Fibroblast of upper back skin (primary cell): ENCODE measurements around the gene LDB3.

ENCODE experiments used
- DNase-seq: peaks from one replicate; pipeline ENCODE4 v3.0.0-alpha.2; 2013

The LDB3 gene

DNA sequence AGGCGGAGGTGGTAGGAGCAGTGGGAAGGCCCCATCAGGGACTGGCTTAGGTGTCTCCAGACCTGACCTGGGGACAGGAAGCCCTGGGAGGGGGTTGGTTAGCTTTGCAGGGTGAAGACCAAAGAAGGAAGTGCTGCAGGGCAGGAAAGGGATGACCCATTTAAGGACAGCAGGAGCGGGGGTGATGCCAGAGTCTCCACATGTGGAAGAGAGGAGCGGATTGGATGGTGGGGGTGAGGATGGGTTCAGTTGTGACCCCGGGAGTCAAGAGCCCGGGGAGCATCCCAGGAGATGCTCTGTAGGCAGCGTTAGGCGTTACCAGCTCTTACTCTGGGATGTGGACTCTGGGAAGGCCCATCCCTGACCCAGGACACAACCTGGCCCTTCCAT, 3.1 kb upstream of the LDB3 start:
- DNase-seq, result no peak

DNA sequence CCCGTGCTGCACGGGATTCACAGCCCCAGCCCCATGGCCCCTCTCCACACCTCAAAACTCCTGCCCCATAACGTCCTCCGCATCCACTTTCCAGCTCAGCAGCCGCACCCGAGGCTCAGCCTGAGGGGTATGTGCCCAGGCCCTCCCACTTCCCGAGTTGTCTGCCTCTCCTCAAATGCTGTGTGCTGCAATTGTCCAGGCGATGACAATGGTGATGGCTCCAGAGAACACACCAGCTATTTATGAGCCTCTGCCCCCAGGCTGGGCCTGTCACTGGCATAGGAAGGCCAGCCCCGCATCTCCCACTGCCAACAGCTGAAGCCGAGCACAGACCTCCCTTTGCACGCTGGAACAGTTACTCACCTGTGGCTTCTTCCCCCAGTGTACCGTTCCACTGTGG, 2.4 kb upstream of the LDB3 start:
- no peak for DNase-seq

DNA sequence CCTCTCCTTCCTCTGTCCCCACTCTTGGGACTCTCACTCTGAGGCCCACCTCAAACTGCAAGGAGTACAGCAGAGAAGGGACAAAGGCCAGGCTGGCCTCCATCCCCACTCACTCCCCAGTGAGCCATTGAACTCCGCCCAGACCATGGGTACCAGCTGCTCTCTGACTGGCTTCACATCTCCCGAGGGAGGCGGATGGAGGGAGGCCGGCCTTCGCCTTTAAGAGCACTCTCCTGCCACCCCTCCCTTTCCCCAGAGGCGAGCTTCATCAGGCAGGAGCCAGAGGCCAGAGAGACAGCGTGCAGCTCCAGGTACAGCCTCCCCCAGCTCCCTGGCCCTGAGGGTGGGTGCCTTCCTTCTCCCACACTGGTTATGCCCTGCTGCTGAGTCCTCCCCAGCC, 1.8 kb upstream of the LDB3 start:
- no peak for DNase-seq

DNA sequence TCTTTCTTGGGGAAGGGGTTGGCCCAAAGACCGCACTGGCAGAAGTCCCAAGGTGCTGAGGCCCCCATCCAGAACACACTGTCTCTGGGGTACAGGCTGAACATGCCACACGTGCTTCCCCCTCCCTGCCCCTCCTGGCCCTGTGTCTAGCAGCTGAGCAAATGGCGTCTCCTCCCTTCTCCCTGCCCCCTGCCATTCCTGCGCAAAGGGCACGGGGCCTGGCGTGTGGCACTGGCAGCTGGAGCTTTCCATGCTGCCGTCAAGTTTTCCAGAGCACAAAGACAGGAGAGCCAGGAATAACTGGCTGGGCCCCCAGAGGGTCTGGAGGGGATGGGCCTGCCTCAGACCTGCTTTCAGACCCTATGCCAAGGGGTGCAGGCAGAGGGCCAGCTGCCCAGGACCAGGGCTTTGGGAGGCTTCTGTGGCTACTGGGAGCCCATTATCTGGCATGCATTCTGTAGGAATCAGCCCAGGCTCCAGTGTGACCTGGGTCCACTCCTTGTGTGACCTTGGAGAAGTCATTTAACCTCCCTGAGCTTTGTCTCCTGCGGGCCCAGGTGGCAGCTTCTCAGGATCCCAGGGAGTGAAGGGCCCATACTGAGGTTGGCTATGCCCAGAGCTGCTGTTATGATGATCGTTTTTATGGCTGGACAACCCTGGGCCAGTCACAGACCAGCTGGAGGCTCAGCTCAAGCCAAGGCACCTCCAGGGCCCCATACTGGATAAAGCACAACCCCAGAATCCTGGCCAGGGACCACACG, 710 bp upstream of the LDB3 start:
- no peak for DNase-seq

DNA sequence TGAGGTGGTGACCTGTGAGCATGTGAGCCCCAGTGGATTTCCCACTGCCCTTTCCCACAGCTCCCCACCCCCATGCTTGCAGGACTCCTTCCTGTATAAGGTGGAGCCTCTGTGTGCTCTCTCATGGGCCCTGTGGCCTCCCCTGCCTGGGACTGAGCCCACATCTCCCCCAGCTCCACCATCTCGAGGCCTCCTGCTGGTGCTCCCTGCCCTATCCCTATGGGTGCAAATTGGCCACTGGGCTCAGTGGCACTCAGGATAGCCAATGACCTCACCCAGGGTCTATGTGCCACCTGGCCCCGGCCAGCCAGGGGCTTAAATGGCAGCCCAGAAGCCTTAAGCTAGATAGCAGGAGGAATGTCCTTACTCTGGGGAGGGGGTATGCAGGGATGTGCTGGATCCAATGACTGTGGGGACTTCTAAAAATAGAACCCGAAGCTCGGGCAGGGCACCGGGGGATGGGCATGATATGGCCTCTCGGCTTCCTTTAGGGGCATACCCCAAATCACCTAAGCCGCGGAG, 2.0 kb downstream of the LDB3 start:
- no peak for DNase-seq

DNA sequence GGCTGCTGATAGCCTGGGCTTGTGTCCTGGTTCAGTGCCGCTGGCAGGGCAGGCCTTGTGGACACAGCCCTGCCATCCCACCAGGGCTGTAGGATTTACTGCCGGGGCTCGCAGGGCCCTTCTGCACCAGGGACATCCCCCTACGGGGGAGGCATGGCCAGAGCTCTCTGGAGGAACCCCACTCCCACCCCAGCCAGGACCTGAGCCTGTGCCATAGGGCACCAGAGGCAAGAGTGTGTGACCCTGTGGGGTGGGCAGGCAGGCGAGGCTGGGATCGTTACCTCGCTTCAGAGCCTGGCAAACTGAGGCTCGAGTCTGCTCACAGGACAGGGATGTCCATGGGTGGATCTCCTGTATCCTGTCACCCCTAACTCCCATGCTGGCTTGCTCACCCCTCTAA, 2.6 kb downstream of the LDB3 start:
- DNase-seq, result no peak

DNA sequence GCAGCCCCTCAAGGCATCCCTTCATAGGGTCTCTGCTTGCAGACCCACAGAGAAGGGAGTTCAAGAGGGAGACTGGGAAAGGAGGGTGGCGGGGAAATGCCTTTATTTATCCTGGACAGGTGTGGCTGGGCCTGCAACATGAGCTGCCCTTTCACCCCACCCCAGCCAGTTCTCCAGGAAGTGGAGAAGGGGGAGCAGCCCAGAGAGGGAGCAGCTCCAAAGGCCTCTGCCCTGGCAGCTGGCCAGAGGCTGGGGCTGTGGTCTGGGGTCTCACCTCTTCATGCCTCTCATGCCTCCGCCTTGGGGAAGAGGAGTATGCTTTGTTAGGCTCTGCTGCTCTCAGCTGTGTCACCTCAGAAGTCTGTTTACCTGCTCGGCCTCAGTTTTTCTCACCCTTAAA, 3.1 kb downstream of the LDB3 start:
- DNase-seq, result no peak

DNA sequence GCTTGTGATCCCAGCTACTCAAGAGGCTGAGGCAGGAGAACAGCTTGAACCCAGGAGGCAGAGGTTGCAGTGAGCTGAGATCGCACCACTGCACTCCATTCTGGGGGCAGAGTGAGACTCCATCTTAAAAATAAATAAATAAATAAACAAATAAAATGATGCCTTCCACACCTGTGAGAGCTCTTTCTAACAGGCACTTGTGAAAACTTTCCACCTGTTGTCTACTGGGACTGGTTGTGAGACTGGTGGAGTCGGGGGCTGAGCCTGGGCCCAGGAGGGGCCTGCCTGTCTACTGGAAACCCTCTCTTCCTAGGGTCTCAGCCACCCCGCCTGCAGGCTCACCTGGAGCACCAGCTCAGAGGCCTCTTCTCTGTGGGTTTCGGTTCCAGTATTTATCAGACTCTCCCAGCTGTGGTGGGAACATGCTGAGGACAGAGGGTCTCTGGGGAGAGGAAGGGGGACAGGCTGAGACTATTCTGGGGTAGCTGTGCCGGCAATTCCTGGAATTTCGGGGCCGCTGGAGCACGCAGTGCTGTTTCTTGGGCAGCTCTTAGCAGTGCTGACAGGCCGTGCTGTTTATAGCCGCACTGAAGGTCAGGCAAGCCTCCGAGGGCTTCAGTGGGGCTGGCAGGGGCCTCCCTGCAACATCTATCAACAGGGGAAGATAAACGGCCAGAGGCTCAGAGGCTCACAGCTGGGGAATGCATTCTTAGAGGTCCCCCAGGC, 3.8 kb downstream of the LDB3 start:
- DNase-seq, result peak; percentile 64

DNA sequence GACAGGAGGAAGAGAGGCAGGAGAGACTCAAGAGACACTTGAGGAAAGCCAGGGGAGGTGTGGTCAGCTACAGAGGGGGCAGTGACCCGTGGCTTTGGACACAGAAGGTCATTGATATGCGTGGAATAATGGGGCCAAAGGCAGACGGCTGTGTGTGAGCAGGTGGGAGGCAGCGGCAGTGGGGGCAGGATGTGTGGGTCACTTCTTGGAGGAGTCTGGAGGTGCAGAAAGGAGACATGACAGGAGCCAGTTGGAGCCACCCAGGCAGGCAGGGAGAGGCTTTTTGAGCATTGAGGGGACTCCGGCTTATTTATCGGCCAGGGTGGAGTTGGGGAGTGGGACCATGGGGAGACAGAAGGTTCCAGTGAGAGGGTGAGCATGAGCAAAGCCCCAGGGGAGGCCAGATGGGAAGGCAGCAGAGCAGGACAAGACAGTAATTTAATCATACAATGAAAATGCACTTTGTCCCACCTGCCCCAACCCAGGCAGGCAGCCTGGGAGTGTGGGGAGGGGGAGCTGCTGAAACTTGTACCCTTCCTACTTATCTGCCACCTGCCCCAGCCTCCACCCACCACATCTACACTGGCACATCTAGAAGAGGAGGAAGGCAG, 5.0 kb downstream of the LDB3 start:
- DNase-seq, result no peak

DNA sequence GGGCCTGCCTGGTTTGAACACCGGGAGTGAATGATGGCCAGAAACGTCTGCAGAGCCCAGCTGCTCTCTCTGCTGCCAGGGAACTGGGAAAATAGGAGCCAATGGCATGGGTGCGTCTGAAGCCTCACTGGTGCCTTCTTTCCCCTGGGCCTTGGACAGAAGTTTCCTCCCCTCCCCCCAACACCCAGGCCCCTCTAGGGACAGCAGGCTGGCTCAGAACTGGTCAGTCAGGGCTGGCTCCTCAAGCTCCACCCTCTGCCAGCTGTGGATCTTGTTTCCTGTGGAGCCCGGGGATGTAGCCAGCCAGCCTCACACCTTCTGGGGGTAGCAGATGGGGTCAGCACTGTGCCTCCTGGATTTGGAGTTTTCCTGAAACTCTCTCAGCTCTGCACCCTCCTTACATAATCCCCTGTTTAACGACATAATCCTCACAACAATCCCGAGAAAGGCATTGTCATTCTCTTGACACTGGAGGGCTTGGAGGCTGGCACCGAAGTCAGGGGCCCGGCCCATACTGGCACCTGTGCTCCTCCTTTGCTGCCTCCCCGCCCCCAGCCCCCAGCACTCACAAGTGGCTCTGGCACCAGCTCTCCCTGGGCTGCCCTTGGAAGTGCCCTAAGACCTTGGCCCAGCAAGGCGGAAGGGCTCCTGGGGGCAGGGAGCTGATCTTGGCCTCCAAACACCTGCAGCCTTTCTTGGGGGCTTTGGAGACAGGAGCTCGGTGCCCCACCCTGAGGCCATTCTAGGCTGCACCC, 5.7 kb downstream of the LDB3 start:
- DNase-seq, result no peak

DNA sequence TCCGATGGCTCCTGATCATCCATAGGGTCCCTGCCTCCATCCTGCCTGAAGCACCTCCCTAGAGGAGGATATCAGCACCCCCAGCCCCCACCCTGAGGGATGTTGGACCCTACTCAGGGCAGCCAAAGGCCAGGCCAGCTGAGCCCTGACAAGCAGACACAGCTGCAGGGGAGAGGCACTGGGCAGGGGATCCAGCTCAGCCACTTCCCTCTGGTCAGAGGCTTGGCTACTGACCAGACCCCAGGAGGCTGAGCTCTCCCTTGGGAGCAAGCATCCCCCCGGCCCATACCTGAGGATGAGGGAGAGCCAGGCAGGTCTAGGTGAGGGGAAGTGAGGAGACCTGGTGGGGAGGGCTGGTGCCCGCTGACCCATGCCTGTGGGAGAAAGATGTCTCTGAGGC, 6.6 kb downstream of the LDB3 start:
- no peak for DNase-seq

DNA sequence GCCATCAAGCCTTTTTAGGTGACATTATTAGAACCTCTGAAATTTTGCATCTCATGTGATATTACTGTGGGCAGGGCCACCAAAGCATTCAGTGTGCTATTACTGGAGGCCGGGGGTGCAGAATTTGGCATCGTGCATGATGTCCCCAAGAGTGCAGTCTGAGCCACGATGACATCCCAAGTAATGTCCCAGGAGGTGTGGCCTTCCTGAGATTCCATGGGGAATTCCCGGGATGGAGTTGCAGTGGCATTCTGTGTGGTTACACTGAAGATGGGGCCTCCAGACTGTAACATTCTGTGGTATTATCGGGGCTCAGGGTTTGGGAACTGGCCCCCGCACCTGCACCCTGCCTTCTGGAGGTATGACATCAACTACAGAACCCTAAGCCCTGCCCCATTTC, 9.1 kb downstream of the LDB3 start:
- DNase-seq, result no peak

DNA sequence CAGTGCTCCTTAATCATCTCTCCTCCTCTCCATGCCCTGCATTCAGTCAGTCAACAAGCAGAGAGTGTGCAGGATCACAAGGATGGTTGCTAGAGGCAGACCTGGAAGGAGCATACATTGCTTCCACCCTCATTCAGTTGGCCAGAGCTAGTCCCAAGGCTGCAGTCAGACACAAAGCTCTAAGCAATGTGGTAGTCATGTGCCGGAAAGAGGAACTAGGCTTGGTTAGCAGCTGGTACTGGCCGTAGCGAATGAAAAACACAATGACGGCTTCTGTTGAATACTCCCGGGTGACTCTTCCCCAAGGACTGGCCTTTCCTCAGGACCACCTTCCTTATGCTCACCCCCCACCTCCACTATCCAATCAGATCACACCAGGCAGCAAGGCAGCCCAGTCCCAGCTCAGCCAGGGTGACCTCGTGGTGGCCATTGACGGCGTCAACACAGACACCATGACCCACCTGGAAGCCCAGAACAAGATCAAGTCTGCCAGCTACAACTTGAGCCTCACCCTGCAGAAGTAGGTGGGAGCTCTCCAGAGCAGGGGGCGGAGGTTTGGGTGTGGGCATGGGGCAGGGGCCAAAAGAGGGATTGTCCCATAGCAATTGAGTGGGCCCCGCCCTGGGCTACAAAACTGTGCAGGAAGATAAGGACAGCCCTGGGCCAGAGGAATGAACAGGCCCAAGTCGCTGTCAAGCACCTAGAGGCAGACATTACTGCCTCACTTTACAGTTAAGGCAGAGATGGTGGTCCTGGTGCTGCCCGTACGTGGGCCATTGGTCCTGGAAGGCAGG, 10.9 kb downstream of the LDB3 start:
- DNase-seq, result no peak

DNA sequence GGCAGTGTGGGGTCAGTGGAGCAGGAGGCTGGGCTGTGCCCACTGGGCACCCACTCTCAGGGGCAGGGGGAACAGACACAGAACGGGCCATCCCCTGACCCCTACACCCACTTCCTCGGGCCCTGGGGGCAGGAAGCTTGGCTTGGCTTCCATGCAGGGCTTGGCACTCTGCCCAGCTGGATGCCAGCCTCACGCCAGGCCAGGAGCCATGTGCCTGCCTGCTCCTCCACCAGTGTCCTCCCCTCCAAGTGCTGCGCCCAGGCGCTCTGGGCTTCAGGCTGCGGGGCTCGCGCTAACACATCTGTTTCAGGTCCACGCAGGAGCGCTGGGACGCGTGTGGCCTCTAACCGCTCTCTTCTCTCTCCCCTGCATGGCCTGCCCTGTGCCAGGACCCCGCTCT, 12.7 kb downstream of the LDB3 start:
- no peak for DNase-seq

DNA sequence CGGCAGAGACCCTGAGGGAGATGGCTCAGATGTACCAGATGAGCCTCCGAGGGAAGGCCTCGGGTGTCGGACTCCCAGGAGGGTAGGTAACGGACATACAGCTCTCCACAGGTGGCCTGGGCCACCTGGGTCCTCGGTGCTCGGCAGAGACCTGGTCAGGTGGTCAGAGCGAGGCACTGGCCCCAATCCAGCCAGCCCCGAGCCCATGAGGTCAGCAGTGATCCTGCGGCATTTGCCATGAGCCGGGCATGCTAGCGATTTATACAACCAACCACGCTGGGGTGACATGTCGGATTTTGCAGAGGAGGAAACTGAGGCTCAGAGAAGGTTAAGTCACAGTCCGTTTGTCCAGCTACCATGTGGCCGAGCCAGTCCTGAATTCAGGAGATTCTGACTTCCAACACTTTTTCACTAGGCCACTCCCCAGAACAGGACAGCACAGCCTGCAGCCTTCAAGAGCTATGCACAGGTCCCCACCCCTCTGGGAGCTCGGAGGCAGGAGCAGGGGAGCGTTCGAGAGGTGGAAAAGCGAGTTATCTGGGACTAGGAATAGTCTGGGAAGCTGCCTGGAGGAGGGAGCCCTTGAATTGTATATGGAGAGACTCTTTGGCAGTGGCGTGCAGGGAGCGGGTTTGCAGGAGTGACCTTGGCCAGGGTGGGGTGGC, 13.5 kb downstream of the LDB3 start:
- no peak for DNase-seq

DNA sequence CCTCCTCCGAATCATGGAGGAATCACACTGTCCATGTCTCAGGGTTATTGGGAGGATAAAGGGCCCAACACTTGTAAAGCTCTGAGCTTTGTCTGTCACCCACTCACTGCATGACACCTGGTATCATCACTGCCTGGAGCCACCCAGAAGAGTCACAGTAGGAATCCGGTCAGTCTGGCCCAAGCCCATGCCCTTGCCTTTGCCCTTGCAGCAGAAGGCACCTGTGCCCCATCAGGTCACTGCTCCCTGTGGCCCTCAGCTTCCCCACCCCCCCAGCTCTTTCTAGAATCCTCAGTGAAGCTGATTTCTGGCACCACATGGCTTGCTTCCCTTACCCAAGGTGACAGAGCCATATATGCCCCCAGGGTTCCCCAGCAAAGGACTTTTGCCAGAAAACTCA, 14.4 kb downstream of the LDB3 start:
- no peak for DNase-seq

DNA sequence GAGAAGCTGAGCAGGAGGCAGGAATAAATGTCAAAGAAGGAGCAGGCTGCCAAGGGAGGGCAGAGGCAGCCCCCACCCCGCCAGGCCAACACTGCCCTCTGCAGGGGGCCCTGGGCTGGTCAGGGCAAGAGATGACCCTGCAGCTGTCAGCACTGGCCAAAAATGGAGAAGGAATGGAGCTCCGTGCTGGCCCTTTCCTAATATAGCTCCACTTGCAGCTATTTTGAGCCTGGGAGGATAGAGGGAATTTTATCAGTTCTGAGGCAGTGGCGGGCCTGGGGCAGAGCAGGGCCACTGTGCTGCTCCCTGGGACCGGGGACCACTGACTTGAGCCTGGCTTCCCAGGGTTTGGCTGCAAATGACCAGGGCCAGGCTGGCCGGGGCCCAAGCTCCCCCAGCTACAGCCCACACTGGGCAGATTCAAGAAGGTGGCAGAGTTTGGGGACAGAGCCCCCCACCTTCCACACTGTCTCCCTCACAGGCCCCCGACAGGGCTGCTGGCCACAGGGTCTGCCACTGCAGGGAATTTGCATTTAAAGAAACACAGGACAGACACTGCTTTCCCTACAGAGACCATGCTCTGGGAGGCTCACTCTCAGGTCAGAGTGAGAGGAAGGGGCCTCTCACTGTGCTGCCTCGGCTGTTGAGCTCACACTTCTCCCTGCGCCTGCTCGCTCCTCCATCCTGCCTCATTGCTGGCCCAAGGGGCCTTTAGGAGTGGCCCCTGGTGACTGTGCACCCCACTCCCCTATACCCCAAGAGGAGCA, 16.2 kb downstream of the LDB3 start:
- DNase-seq, result peak; percentile 26

DNA sequence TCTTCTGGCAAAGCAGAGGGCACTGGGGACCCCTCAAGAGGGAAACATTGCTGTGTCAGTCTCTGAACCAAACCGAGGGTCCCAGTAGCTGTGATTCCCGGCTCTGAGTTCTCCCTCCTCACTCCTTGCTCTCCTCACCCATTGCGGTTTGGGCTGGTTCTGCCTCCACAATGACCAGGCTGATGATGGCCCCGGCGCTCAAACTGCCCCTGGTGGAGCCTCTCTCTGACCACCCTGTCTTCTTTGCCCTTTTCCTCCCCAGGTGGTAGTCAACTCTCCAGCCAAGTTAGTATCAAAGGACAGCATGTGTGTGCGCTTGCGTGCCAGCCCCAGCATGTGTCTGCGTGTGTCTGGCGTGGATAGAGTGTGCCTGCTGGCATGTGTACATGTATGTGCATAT, 17.1 kb downstream of the LDB3 start:
- DNase-seq, result no peak

DNA sequence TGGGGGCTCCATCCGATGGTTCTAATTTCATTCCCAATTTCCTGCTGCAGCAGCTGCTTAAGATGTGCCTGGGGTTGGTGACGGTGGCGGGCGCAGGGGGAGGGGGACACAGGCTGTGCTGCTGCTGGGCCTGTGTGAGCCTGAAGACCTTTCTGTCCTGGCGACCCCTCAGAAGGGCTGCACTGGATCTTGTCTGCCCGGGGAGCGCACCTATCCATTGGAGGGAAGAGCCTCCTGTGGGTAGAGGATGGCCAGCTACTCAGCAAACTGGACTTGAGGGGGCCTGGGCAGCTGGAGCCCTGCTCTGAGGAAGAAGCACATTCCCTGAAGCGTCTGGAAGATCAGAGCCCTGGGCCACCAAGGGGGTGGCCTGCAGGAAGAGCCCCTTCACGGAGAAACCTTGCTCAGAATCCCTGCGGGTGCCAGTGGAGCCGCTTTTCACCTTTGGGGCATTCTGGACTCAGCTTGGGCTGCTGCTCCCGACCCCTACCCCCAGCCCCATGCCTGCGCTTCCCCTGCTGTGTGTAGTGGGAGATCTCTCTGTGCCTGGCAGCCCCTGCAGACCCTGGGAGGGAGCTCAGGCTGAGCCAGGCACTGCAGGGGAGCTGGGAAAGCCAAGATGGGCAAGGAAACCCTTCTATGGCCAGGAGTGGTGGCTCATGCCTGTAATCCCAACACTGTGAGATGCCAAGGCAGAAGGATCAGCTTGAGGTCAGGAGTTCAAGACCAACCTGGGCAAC, 17.8 kb downstream of the LDB3 start:
- no peak for DNase-seq

DNA sequence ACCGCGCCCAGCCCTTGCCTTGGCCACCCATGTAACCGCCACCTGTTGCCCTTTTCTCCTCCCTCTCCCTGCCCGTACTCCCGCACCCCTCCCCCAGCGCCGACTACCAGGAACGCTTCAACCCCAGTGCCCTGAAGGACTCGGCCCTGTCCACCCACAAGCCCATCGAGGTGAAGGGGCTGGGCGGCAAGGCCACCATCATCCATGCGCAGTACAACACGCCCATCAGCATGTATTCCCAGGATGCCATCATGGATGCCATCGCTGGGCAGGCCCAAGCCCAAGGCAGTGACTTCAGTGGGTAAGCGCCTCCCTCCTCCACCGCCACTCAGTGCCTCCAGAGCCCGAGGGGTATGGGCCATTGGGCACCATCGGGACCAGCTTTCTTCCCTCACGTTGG, 18.7 kb downstream of the LDB3 start:
- DNase-seq, result no peak
